HepG2 (cell line): ENCODE measurements around the gene MRPS25. TPM values are rescaled to one million over a fixed set of nuclear protein-coding genes. Genes with fewer than 3 reads are reported as not detected.

Source experiments
- FOXA1 ChIP-seq, 2 experiments: fragments of 450-650 bp in 1 of 2; sonication (generic) in 1 of 2; formaldehyde crosslinking in 1 of 2; IDR thresholded peaks; 2 replicates each; pipeline versions ENCODE4 v1.4.0 to v1.6.1; 2016 to 2020; ENCODE audit warnings: missing genetic modification reagents in 1 of 2
- GATAD1 ChIP-seq: IDR thresholded peaks from 2 replicates; pipeline ENCODE4 v1.6.1; 2016; ENCODE audit warnings: missing genetic modification reagents, missing compliant biosample characterization
- LCORL ChIP-seq, 2 experiments: fragments of 450-650 bp in 1 of 2; sonication (generic) in 1 of 2; formaldehyde crosslinking in 1 of 2; IDR thresholded peaks; 2 replicates each; pipeline versions ENCODE4 v1.5.0 to v1.6.1; 2017 to 2020; ENCODE audit warnings: antibody characterized with exemption in 1 of 2, missing genetic modification reagents in 1 of 2
- NFE2L1 ChIP-seq: sonication (generic); formaldehyde crosslinking; IDR thresholded peaks from 2 replicates; pipeline ENCODE4 v1.4.0; 2020; ENCODE audit warnings: missing genetic modification reagents, mild to moderate bottlenecking, borderline replicate concordance
- SMC3 ChIP-seq: IDR thresholded peaks from 2 replicates; pipeline ENCODE4 v1.6.1; 2011; ENCODE audit warnings: low read length, improper control_type of control experiment
- TAF1 ChIP-seq: sonication (generic); formaldehyde crosslinking; IDR thresholded peaks from 2 replicates; pipeline ENCODE4 v1.4.0; 2020; ENCODE audit warnings: missing genetic modification reagents
- YEATS2 ChIP-seq: sonication (generic); formaldehyde crosslinking; IDR thresholded peaks from 2 replicates; pipeline ENCODE4 v1.4.0; 2020; ENCODE audit warnings: missing genetic modification reagents, borderline replicate concordance
- ZNF138 ChIP-seq: sonication (generic); formaldehyde crosslinking; IDR thresholded peaks from 2 replicates; pipeline ENCODE4 v1.5.0; 2020; ENCODE audit warnings: mild to moderate bottlenecking, low read depth, missing genetic modification reagents
- ZNF350 ChIP-seq: sonication (generic); formaldehyde crosslinking; IDR thresholded peaks from 2 replicates; pipeline ENCODE4 v1.4.0; 2020; ENCODE audit warnings: mild to moderate bottlenecking, low read depth, missing genetic modification reagents, borderline replicate concordance
- polyA plus RNA-seq, 8 experiments: library from polyadenylated mRNA; depleted of rRNA in 3 of 8; stranded (reverse) in 7 of 8; unstranded in 1 of 8; fragments of >200 nt; fragmentation: Illumina TruSeq in 4 of 8; extraction: Trizol in 4 of 8; gene quantifications; 2 replicates each; pipeline versions ENCODE4 v1.2.1 to v1.2.3, GENCODE V29; 2011 to 2016; ENCODE audit warnings: low read depth in 4 of 8, missing spikeins in 1 of 8, mixed read lengths in 1 of 8; ENCODE audit not compliant: insufficient read depth in 1 of 8
- total RNA-seq, 5 experiments: library from RNA; depleted of rRNA; stranded (reverse); fragments of >200 nt; fragmentation: Illumina TruSeq; extraction: Trizol; gene quantifications; 2 replicates each; pipeline ENCODE4 v1.2.3, GENCODE V29; 2016; ENCODE audit warnings: low read depth in 1 of 5
- TF ChIP-seq, protein P1 (sequence below): sonication (generic); formaldehyde crosslinking; IDR thresholded peaks from 2 replicates; pipeline ENCODE4 v1.4.0; 2020; ENCODE audit warnings: missing genetic modification reagents, mild to moderate bottlenecking, borderline replicate concordance
- TF ChIP-seq, protein P2 (sequence below): IDR thresholded peaks from 2 replicates; pipeline ENCODE4 v1.6.1; 2016; ENCODE audit warnings: missing compliant biosample characterization, missing genetic modification reagents, borderline replicate concordance

The MRPS25 gene
- total and polyA plus RNA-seq, 2 of the 13 experiments (the other 11 are each of a cell fraction or from before 2014, with no cell fraction given): 60.1 to 74.3 TPM

DNA sequence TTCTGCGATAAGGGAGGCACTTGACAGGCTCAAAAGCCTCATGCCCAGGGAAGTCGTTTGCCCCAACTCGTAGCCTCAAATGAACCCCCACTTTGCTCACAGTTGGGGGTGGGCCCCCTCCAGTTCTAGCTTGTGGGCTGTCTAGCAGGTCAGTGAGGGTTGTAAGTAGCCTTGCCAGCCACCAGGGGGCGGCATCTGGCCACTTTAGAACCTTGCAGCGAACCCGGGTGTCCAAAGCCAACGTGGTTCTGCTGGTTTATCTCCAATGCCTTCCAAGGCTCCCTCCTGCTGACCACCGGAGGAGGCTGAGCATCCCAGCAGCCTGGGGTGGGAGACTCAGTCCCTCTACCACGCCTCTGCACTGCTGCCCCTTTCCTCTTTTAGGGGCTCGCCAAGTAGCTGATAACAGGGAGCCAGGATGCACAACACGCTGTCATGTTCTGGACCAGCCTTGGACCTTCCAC, 43.0 kb upstream of the MRPS25 start (continued):
- TF ChIP-seq GATAD1: no peak
- TF ChIP-seq, protein P1, sequence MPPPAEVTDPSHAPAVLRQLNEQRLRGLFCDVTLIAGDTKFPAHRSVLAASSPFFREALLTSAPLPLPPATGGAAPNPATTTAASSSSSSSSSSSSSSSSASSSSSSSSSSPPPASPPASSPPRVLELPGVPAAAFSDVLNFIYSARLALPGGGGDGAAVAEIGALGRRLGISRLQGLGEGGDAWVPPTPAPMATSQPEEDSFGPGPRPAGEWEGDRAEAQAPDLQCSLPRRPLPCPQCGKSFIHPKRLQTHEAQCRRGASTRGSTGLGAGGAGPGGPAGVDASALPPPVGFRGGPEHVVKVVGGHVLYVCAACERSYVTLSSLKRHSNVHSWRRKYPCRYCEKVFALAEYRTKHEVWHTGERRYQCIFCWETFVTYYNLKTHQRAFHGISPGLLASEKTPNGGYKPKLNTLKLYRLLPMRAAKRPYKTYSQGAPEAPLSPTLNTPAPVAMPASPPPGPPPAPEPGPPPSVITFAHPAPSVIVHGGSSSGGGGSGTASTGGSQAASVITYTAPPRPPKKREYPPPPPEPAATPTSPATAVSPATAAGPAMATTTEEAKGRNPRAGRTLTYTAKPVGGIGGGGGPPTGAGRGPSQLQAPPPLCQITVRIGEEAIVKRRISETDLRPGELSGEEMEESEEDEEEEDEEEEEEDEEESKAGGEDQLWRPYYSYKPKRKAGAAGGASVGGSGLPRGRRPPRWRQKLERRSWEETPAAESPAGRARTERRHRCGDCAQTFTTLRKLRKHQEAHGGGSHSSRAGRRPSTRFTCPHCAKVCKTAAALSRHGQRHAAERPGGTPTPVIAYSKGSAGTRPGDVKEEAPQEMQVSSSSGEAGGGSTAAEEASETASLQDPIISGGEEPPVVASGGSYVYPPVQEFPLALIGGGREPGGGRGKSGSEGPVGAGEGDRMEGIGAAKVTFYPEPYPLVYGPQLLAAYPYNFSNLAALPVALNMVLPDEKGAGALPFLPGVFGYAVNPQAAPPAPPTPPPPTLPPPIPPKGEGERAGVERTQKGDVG (CRISPR knock-in tag): no peak
- peak; percentile 61 for TF ChIP-seq SMC3
- no peak for TF ChIP-seq NFE2L1
- TF ChIP-seq FOXA1 (IDR thresholded peaks at IDR 0.05): no peak
- no peak for TF ChIP-seq FOXA1 (CRISPR knock-in tag; IDR thresholded peaks at IDR 0.05)
- no peak for TF ChIP-seq LCORL (IDR thresholded peaks at IDR 0.05)
- TF ChIP-seq LCORL (CRISPR knock-in tag; IDR thresholded peaks at IDR 0.05): no peak
- no peak for TF ChIP-seq TAF1
- TF ChIP-seq ZNF350: peak; percentile 57; the same call in 1 of the 2 replicates
- TF ChIP-seq, protein P2, sequence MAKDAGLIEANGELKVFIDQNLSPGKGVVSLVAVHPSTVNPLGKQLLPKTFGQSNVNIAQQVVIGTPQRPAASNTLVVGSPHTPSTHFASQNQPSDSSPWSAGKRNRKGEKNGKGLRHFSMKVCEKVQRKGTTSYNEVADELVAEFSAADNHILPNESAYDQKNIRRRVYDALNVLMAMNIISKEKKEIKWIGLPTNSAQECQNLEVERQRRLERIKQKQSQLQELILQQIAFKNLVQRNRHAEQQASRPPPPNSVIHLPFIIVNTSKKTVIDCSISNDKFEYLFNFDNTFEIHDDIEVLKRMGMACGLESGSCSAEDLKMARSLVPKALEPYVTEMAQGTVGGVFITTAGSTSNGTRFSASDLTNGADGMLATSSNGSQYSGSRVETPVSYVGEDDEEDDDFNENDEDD (CRISPR knock-in tag): no peak
- 0 out of 2 replicates have a peak, but pooled peaks have one; percentile 16 for TF ChIP-seq YEATS2
- TF ChIP-seq ZNF138 (CRISPR knock-in tag): no peak
